HCT116 (cell line): ENCODE data around the gene GGT5. TPM values are rescaled to one million over a fixed set of nuclear protein-coding genes. Genes with fewer than 3 reads are reported as not detected.

Experiments used
- ATAC-seq: fragments of 200-7000 bp; cut with Tn5 transposase; 2 replicates; pipeline ENCODE4 v1.9.1; 2020; ENCODE audit warnings: mild to moderate bottlenecking, moderate library complexity
- BruUV-seq: library from RNA; stranded (reverse); fragments of 400-500 nt; replicated peaks from 2 replicates; lab custom pipeline; 2021; lab: Mats Ljungman, UMichigan
- CTCF ChIA-PET: fragments of 300-600 bp; sonication (Branson Sonifier 250); formaldehyde crosslinking; loops from one replicate; lab custom pipeline; 2021; ENCODE audit warnings: antibody characterized with exemption; lab: Charles Lee
- POLR2A ChIA-PET: fragments of 300-600, 350-600 bp; sonication (Branson Sonifier 250); formaldehyde crosslinking; loops from one replicate; lab custom pipeline; 2021; ENCODE audit warnings: antibody characterized with exemption; lab: Charles Lee
- RAD21 ChIA-PET, 2 experiments: fragments of 300-600 bp; sonication (Branson Sonifier 250); formaldehyde crosslinking; loops; one replicate each; lab custom pipeline; 2023; ENCODE audit warnings: low total read pairs in 2 of 2; ENCODE audit not compliant: uncharacterized antibody in 2 of 2, unreplicated experiment in 2 of 2, low non-redundant PET in 1 of 2; lab: Charles Lee
- DNase-seq: peaks from one replicate; pipeline ENCODE4 v3.0.0-alpha.2; 2010; ENCODE audit warnings: low read depth, low spot score
- H2AFZ ChIP-seq: fragments of 200-600 bp; shearing (Covaris generic), sonication (generic); 2 replicates; pipeline ENCODE4 v1.6.1; 2017; ENCODE audit warnings: low read depth, mixed run types, mixed read lengths, antibody characterized with exemption, low read length; ENCODE audit not compliant: poor library complexity, severe bottlenecking
- H3K27ac ChIP-seq: 2 replicates; pipeline ENCODE4 v1.5.1; 2012; ENCODE audit warnings: low read depth, low read length
- H3K27me3 ChIP-seq: fragments of 200-600 bp; sonication (generic); 2 replicates; pipeline ENCODE4 v1.6.1; 2016; ENCODE audit warnings: mixed run types, low read length, mixed read lengths; ENCODE audit not compliant: insufficient read depth
- H3K36me3 ChIP-seq, 2 experiments: fragments of 200-500 bp in 1 of 2; fragments of 200-600 bp in 1 of 2; sonication (Bioruptor generic) in 1 of 2; sonication (generic) in 1 of 2; 2 replicates each; pipeline versions ENCODE4 v1.5.1 to v1.6.1; 2014 to 2016; ENCODE audit warnings: low read length in 2 of 2, inconsistent platforms in 1 of 2, mixed read lengths in 1 of 2, mixed run types in 1 of 2; ENCODE audit not compliant: insufficient read depth in 2 of 2, control insufficient read depth in 1 of 2
- H3K4me1 ChIP-seq, 2 experiments: fragments of 200-600 bp in 1 of 2; sonication (generic) in 1 of 2; 2 replicates each; pipeline versions ENCODE4 v1.5.1 to v1.6.1; 2012 to 2017; ENCODE audit warnings: low read length in 2 of 2, inconsistent platforms in 1 of 2, mild to moderate bottlenecking in 1 of 2, mixed read lengths in 1 of 2, mixed run types in 1 of 2, moderate library complexity in 1 of 2; ENCODE audit not compliant: insufficient read depth in 2 of 2, control insufficient read depth in 1 of 2
- H3K4me2 ChIP-seq: fragments of 200-600 bp; sonication (generic); 2 replicates; pipeline ENCODE4 v1.6.1; 2017; ENCODE audit warnings: mixed run types, low read length, mixed read lengths
- H3K4me3 ChIP-seq, 2 experiments: fragments of 200-600 bp in 1 of 2; sonication (generic) in 1 of 2; replicated peaks in 1 of 2; 2 replicates each; pipeline ENCODE4 v1.5.1; 2011 to 2016; ENCODE audit warnings: low read length in 2 of 2, control low read depth in 1 of 2, low read depth in 1 of 2, mild to moderate bottlenecking in 1 of 2, mixed read lengths in 1 of 2, mixed run types in 1 of 2
- H3K79me2 ChIP-seq: fragments of 200-600 bp; sonication (generic); 2 replicates; pipeline ENCODE4 v1.6.1; 2017; ENCODE audit warnings: mild to moderate bottlenecking, mixed run types, low read length, moderate library complexity, mixed read lengths; ENCODE audit not compliant: insufficient read depth
- H3K9ac ChIP-seq: fragments of 200-600 bp; sonication (generic); 2 replicates; pipeline ENCODE4 v1.6.1; 2016; ENCODE audit warnings: low read length, mixed read lengths
- H3K9me2 ChIP-seq: fragments of 200-600 bp; sonication (generic), shearing (Covaris generic); 2 replicates; pipeline ENCODE4 v1.6.1; 2017; ENCODE audit warnings: mixed run types, mild to moderate bottlenecking, moderate library complexity; ENCODE audit not compliant: insufficient read depth
- H3K9me3 ChIP-seq, 2 experiments: fragments of 200-500 bp in 1 of 2; fragments of 200-600 bp in 1 of 2; sonication (Bioruptor generic) in 1 of 2; sonication (generic) in 1 of 2; 2 replicates each; pipeline ENCODE4 v1.6.1; 2014 to 2017; ENCODE audit warnings: low read length in 2 of 2, mixed read lengths in 2 of 2, inconsistent platforms in 1 of 2, low read depth in 1 of 2, mild to moderate bottlenecking in 1 of 2, mixed run types in 1 of 2, moderate library complexity in 1 of 2; ENCODE audit not compliant: control insufficient read depth in 1 of 2, insufficient read depth in 1 of 2
- H4K20me1 ChIP-seq: fragments of 200-600 bp; sonication (generic), shearing (Covaris generic); 2 replicates; pipeline ENCODE4 v1.6.1; 2017; ENCODE audit warnings: mixed run types, mild to moderate bottlenecking, moderate library complexity; ENCODE audit not compliant: insufficient read depth
- ATF3 ChIP-seq: IDR thresholded peaks from 2 replicates; pipeline ENCODE4 v1.6.1; 2012
- CBX3 ChIP-seq: IDR thresholded peaks from 2 replicates; pipeline ENCODE4 v1.6.1; 2012; ENCODE audit warnings: low read depth
- CEBPB ChIP-seq: IDR thresholded peaks from 2 replicates; pipeline ENCODE4 v1.6.1; 2012; ENCODE audit warnings: low read depth
- CTCF ChIP-seq, 3 experiments: fragments of 200-600 bp in 1 of 3; sonication (generic) in 1 of 3; IDR thresholded peaks in 2 of 3; conservative IDR thresholded peaks in 1 of 3; 2 replicates each; pipeline ENCODE4 v1.5.1; 2012 to 2017; ENCODE audit warnings: low read depth in 2 of 3, low read length in 2 of 3, antibody characterized with exemption in 1 of 3, borderline replicate concordance in 1 of 3, control low read depth in 1 of 3, mild to moderate bottlenecking in 1 of 3, mixed read lengths in 1 of 3, mixed run types in 1 of 3, moderate library complexity in 1 of 3; ENCODE audit not compliant: insufficient read depth in 1 of 3
- ELF1 ChIP-seq: IDR thresholded peaks from 2 replicates; pipeline ENCODE4 v1.6.1; 2012; ENCODE audit warnings: low read depth, borderline replicate concordance
- EZH2 ChIP-seq: fragments of 200-600 bp; sonication (generic); IDR thresholded peaks from 2 replicates; pipeline ENCODE4 v1.6.1; 2017; ENCODE audit warnings: antibody characterized with exemption, mixed run types
- EZH2phosphoT487 ChIP-seq: fragments of 200-600 bp; IDR thresholded peaks from 2 replicates; pipeline ENCODE4 v1.6.1; 2018; ENCODE audit warnings: antibody characterized with exemption, borderline replicate concordance
- FOSL1 ChIP-seq: IDR thresholded peaks from 2 replicates; pipeline ENCODE4 v1.6.1; 2012; ENCODE audit warnings: low read depth
- JUND ChIP-seq: IDR thresholded peaks from 2 replicates; pipeline ENCODE4 v1.6.1; 2012
- POLR2A ChIP-seq: IDR thresholded peaks from 2 replicates; pipeline ENCODE4 v1.7.0; 2011; ENCODE audit warnings: borderline replicate concordance; ENCODE audit not compliant: insufficient read depth, insufficient read length; ENCODE audit errors: extremely low read depth
- POLR2AphosphoS5 ChIP-seq: IDR thresholded peaks from 2 replicates; pipeline ENCODE4 v1.6.1; 2011; ENCODE audit warnings: mild to moderate bottlenecking, low read depth, low read length, moderate library complexity
- RAD21 ChIP-seq: IDR thresholded peaks from 2 replicates; pipeline ENCODE4 v1.6.1; 2012; ENCODE audit warnings: low read depth, mild to moderate bottlenecking
- REST ChIP-seq: IDR thresholded peaks from 2 replicates; pipeline ENCODE4 v1.6.1; 2012; ENCODE audit warnings: low read depth
- SIN3A ChIP-seq: IDR thresholded peaks from 2 replicates; pipeline ENCODE4 v1.6.1; 2012; ENCODE audit warnings: low read depth
- SRF ChIP-seq: IDR thresholded peaks from 2 replicates; pipeline ENCODE4 v1.6.1; 2012; ENCODE audit warnings: low read depth
- TCF7L2 ChIP-seq: IDR thresholded peaks from 2 replicates; pipeline ENCODE4 v1.7.0; 2011; ENCODE audit warnings: borderline replicate concordance, inconsistent platforms; ENCODE audit not compliant: insufficient read depth, insufficient read length; ENCODE audit errors: extremely low read depth
- ZFX ChIP-seq: fragments of 450-650 bp; IDR thresholded peaks from 2 replicates; pipeline ENCODE4 v1.6.1; 2017
- intact Hi-C: fragments of 100-400 bp; cut with micrococcal nuclease; formaldehyde crosslinking; loops from 2 replicates; pipeline ENCODE4 v1.10.0; 2022
- total RNA-seq: library from RNA; stranded (reverse); gene quantifications from one replicate; pipeline ENCODE4 v1.2.1, GENCODE V29; 2021; ENCODE audit not compliant: unreplicated experiment
- TF ChIP-seq, protein P1 (sequence below): IDR thresholded peaks from 2 replicates; pipeline ENCODE4 v1.6.1; 2012
- TF ChIP-seq, protein P2 (sequence below): IDR thresholded peaks from 2 replicates; pipeline ENCODE4 v1.6.1; 2011; ENCODE audit warnings: mild to moderate bottlenecking, low read length, moderate library complexity; ENCODE audit not compliant: insufficient replicate concordance; ENCODE audit errors: extremely low read depth

The GGT5 gene
- total RNA-seq, 1 experiment from 2014 or later = 0.57 TPM

DNA sequence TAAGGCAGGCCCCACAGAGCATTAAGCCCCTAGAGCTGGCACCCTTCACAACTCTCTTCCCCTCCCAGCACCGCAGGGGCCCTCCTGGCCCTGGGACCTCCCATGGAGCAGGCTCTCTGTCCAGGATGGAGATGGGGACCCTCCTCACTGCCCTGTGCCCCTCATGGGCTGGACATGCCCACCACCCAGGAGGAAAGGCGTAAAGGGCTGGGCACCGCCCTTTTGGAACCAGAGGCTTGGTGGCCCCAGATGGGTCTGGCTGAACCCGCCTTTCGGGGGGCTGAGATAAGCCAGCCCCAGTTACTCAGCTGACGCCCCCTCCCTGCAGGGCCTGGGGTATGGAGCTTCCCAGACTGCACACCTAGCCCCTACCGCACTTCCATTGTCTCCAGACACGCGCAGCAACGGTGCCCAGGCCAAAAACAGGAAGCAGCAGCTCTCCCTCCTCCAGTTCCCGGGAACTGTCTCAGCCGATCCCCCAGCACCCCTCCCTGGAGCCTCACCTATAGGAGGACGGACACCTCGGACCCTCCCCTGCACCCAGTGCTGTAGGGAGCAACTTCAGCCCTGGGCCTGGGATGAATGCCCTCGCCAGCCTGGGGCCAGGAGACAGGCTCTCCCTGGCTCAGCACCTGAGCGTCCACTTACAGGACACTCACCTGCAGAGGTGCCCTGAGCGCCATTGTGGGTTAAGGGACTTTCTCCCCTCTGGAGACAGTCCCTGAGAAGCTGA lies 65.2 kb downstream of the GGT5 start:
- intact Hi-C loops = loop anchor here (5.0 to 10.0 kb wide), 2 partner anchors 197 to 345 kb away; partner anchors contain the start of gene GSTT2
- CTCF ChIA-PET = interaction anchor here (0.7 to 2.2 kb wide), 5 partner anchors 10 to 68 kb away, joined by 3 to 8 read pairs (median 3); no protein-coding TSS in a partner anchor
- H3K27ac ChIP-seq = no peak overlapping the region

More for the DNA sequence above, 65.2 kb downstream of the GGT5 start:
- no TSS peak for BruUV-seq
- DNase-seq = no peak
- ChIA-PET RAD21 (no interaction called here), POLR2A (no interaction called here)
- Histone ChIP-seq H3K27me3 (no peaks in the 10 kb centered on the region), H3K9ac (no peak overlapping the region), H3K4me1 (peaks cover 7 to 10% of the 10 kb centered on the region in 2 experiments; a peak in 3 of 4 replicates), H3K79me2 (no peaks in the 10 kb centered on the region), H2AFZ (no peak overlapping the region), H3K9me3 (no peaks in the 10 kb centered on the region), H4K20me1 (no peaks in the 10 kb centered on the region), H3K36me3 (no peaks in the 10 kb centered on the region), H3K4me3 (no peak overlapping the region), H3K9me2 (no peaks in the 10 kb centered on the region), H3K4me2 (no peak overlapping the region)
- no peak for TF ChIP-seq TCF7L2
- no peak for TF ChIP-seq FOSL1
- TF ChIP-seq CTCF (IDR thresholded peaks at IDR 0.05 in 2 of 3, conservative IDR thresholded peaks at IDR 0.05 in 1 of 3; ENCODE audit: borderline replicate concordance in 1 of 3, insufficient read depth in 1 of 3, low read depth in 2 of 3, low read length in 2 of 3) = no peak
- no peak for TF ChIP-seq REST
- TF ChIP-seq POLR2AphosphoS5 = no peak
- TF ChIP-seq ZFX = no peak
- TF ChIP-seq CBX3 = no peak
- no peak for TF ChIP-seq SRF
- no peak for TF ChIP-seq CEBPB
- TF ChIP-seq EZH2 = no peak
- no peak for TF ChIP-seq RAD21
- TF ChIP-seq POLR2A = no peak
- no peak for TF ChIP-seq EZH2phosphoT487
- TF ChIP-seq JUND = no peak
- no peak for TF ChIP-seq ELF1
- TF ChIP-seq, protein P1, sequence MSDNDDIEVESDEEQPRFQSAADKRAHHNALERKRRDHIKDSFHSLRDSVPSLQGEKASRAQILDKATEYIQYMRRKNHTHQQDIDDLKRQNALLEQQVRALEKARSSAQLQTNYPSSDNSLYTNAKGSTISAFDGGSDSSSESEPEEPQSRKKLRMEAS = no peak
- TF ChIP-seq ATF3 = no peak
- no peak for TF ChIP-seq SIN3A
- TF ChIP-seq, protein P2, sequence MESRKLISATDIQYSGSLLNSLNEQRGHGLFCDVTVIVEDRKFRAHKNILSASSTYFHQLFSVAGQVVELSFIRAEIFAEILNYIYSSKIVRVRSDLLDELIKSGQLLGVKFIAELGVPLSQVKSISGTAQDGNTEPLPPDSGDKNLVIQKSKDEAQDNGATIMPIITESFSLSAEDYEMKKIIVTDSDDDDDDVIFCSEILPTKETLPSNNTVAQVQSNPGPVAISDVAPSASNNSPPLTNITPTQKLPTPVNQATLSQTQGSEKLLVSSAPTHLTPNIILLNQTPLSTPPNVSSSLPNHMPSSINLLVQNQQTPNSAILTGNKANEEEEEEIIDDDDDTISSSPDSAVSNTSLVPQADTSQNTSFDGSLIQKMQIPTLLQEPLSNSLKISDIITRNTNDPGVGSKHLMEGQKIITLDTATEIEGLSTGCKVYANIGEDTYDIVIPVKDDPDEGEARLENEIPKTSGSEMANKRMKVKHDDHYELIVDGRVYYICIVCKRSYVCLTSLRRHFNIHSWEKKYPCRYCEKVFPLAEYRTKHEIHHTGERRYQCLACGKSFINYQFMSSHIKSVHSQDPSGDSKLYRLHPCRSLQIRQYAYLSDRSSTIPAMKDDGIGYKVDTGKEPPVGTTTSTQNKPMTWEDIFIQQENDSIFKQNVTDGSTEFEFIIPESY = no peak
- no peak for ATAC-seq
